GM19397 (cell line): ENCODE data around the gene ADISSP.
"Not testable (repeated sequence)": the region's sequence is repeated elsewhere in the genome, so short reads cannot be mapped to it uniquely, and the experiment has no call there.

Source experiments
- ATAC-seq: cut with Tn5 transposase; IDR thresholded peaks from one replicate; pipeline ENCODE4 v1.9.1; 2021; ENCODE audit warnings: mild to moderate bottlenecking, moderate library complexity; ENCODE audit not compliant: unreplicated experiment

ADISSP gene

GRCh38 chr20:3798373-3798768 is 30.8 kb upstream of the ADISSP start:
- no peak for ATAC-seq

DNA sequence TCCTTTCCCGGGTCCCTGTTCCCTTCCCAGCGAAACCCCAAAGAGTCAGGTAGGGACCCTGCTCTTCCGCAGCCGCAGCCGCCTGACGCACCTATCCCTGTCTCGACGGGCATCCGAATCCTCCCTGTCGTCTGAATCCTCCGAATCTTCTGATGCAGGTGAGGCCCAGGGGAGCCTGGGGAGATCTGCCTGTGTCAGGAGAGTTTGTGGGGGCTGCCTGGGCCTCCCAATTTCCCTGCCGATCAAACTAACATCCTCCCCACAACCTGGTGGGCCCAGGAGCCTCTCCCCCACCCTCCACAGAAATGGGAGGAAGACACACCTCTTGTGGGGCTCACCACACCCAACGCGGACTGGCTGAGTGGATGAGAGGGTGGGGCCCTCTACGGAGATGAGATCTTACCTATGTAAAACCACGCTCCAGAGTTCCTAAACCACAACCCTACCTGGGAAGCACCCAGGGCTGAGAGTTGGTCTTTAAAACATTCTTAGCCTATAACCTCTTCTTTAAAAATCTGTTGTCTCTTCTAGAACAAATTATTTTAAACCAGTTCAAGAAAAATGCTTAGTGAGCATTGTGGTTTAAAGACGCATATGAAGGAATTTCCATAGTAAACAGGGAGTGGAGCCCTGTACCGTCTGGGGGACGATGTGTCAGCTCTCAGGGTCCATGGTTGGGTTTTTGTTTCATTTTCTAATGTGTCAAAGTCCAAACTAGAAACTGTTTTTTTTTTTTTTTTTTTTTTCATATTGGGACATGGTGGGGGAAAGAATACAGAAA is 30.2 kb upstream of the ADISSP start:
- ATAC-seq, result no peak

GRCh38 chr20:3797226-3797545 is 29.6 kb upstream of the ADISSP start:
- ATAC-seq, result no peak

- ATAC-seq, result peak; percentile 6
These were observed 29.1 kb upstream of the ADISSP start for GRCh38 chr20:3796477-3797225.

DNA sequence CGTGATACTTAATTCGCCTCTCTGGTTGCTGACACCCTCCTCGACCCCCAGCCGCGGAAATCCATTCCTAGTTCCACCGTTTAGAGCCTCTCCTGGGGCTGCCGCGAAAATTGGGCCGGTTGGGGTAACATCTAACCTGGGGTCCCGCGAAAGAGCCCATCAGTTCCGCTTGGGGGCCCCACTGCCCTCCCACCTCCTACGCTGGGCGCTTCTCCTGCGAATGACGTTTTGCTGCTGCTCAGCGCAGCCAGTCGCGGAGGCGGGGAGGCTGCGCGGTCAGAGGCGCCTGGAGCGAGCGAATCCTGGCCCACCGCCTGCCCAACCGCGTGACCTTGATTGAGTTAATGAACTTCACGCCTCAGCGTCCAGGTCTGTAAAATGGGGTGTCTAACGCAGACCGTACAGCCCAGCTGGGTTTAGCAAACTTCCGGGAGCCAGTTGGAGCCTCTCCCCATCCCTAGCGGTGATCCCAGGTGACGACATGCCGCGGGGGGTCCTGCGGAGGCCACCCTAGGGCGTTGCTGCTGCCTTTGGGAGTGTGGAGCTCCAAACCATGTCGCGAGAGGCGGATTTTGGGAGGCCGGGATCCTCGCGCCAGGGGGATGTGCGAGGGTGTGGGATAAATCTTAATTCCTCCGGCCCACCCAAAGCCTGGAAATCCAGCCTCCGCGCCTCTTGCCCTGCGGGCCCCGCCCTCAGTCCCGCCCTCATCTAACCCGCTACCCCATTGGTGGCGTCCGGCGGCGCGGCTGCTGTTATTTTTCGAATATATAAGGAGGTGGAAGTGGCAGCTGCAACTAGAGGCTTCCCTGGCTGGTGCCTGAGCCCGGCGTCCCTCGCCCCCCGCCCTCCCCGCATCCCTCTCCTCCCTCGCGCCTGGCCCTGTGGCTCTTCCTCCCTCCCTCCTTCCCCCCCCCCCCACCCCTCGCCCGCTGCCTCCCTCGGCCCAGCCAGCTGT is 28.2 kb upstream of the ADISSP start, which contains the start of gene CDC25B:
Gene CDC25B (plus strand): TSS at position 800 of the 958 bp plus-strand sequence. CDS start 222 bp downstream, outside the sequence.
- ATAC-seq, result peak; percentile 67

DNA sequence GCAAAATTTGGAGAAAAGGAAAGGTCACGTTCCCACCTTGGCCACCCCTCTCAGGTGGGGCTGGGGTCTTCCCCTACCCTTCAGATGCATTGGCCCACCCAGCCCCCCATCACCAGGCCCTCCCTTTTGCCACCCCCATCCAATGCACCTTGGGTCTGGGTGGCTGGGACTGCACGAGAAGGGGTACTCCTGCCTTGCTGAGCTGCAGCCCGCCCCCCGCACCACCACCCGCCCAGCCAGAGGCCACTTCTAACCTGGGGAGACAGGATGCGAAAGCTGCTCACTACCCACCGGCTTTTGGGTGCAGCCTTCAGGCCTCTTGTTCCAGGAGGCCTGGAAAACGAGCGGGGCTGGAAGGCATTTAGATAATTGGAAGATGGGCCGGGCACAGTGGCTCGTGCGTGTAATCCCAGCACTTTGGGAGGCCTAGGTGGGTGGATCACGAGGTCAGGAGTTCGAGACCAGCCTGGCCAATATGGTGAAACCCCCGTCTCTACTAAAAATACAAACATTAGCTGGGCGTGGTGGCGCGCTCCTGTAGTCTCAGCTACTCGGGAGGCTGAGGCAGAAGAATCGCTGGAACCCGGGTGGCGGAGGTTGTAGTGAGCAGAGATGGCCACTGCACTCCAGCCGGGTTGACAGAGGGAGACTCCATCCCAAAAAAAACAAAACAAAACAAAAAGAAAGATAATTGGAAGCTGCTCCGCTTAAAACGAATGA is 27.3 kb upstream of the ADISSP start:
- ATAC-seq, result no peak

- ATAC-seq, result not testable (repeated sequence)
These were observed 26.6 kb upstream of the ADISSP start for GRCh38 chr20:3794168-3794567.

GRCh38 chr20:3789201-3789600 is 21.6 kb upstream of the ADISSP start:
- ATAC-seq, result not testable (repeated sequence)

DNA sequence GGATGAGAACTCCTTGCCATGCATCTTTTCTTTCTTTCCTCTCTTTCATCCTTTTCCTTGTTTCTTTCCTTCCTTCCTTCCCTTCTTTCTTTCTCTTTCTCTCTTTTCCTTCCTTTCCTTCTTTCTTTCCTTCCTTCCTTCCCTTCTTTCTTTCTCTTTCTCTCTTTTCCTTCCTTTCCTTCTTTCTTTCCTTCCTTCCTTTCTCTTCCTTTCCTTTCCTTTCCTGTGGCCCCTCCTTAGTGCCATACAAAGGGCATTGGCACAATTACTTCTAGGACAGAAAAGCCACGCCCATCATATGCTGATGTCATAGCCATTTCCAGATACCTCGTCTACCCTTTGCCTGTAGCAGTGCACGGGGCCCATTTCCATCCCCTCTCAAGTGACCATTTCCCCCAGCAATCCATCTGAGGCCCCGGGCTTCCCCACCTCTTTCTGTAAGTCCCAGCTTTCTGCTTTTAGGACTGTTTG is 21.2 kb upstream of the ADISSP start:
- ATAC-seq, result no peak

- ATAC-seq, result no peak
These were observed 19.9 kb upstream of the ADISSP start for GRCh38 chr20:3787324-3788014.

GRCh38 chr20:3786665-3787323 is 19.2 kb upstream of the ADISSP start, which contains the start of gene CENPB:
TSS of gene CENPB (minus strand) at chr20:3786740. CDS start at chr20:3786483, 257 bp downstream.
- ATAC-seq, result peak; percentile 81

DNA sequence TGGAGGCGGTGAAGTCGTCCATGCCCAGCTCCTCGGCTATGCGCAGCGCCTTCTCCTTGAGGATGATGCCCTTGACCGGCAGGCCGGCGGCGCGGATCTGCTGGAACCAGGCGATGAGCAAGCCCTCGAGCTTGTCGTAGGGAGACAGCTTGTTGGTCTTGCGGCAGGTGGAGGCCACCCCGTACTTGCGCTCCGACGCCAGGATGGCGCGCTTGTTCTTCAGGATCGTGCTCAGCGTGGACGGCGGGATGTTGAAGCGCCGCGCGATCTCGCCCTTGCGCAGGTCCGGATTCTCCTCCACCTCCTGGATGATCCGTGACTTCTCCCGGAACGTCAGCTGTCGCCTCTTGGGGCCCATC is 18.6 kb upstream of the ADISSP start:
- ATAC-seq, result no peak

- ATAC-seq, result no peak
These were observed 17.9 kb upstream of the ADISSP start for GRCh38 chr20:3785240-3786125.

GRCh38 chr20:3784863-3785239 is 17.3 kb upstream of the ADISSP start:
- no peak for ATAC-seq

GRCh38 chr20:3784216-3784853 is 16.8 kb upstream of the ADISSP start:
- no peak for ATAC-seq

- ATAC-seq, result no peak
These were observed 16.1 kb upstream of the ADISSP start for GRCh38 chr20:3783511-3784195.

DNA sequence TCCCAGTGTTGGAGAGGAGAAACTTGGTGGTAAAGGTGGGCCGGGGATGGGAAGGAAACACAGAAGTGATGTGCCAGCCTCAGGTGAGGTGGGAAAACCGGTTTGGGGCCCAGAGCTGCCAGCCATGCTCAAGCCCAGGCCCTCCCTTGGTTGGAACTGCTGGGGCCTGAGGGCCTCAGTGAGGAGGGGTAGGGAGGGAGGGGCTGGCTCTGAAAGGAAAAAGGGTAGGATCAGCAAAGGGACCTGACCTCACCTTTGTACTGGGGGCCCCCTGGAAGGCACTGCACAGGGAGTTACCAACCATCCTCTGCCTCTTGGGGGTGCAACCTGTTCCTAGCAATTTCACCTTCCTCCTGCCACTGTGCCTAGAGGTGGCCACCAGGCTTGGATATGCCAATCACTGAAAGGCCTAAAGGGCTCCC is 15.5 kb upstream of the ADISSP start:
- ATAC-seq, result no peak
